ENCODE data around the gene TBC1D9.
"Not testable (repeated sequence)": the region's sequence is repeated elsewhere in the genome, so short reads cannot be mapped to it uniquely, and the experiment has no call there.

Gene TBC1D9

DNA sequence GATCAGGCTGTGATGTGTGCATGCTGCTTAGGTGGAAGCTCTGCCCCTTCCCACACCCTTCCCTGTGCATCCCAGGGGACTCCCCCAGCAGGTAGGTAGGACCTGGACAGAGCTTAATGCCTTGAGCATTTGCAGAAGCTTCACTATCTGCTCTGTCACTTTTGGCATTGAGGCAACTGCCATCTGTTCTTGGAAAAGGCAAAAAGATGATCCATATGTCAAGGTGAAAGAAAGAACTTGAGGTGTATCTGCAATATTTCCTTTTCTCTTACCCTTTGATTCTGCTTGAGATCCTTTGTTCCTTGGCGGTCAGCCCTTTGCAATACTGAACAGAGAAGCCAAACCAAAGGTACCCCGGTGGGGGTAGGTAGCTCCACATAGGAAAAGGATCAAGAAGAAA, 37.1 kb upstream of the TBC1D9 start:
- Histone ChIP-seq H3K27ac (no peak overlapping the region), H3K9me3 (ENCODE audit: severe bottlenecking) (peaks cover 9% of the 10 kb centered on the region), H3K36me3 (no peaks in the 10 kb centered on the region), H3K4me3 (ENCODE audit: low read depth, low read length) (no peak overlapping the region), H3K27me3 (ENCODE audit: insufficient read depth, low read depth, severe bottlenecking) (no peaks in the 10 kb centered on the region)
- DNase-seq: no peak
- no peak for TF ChIP-seq CTCF (IDR thresholded peaks at IDR 0.05; ENCODE audit: low read depth, low read length)

DNA sequence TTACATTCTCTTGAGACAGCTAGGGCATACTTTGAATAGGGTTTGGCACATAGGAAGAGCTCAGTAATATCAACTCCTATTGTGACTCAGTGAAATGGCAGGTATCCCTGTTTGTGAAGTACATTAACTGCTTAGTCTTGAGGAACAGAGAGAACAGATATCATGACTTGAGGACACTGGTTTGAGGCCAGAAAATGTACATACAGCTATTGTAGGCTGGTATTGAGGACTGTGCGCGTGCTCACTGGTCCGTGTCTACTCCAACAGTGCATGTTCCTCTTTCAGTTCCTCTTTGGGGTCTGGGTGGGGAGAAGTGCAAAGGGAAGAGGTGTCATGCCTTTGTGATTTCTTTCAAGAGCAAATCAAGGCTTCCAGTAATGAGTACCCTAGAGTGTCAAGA, 34.6 kb upstream of the TBC1D9 start:
- no peak for TF ChIP-seq CTCF (IDR thresholded peaks at IDR 0.05; ENCODE audit: low read depth, low read length)
- no peaks in the 10 kb centered on the region for H3K27me3 ChIP-seq (ENCODE audit: insufficient read depth, low read depth, severe bottlenecking)
- DNase-seq: no peak
- no peak overlapping the region for H3K27ac ChIP-seq
- no peak overlapping the region for H3K4me3 ChIP-seq (ENCODE audit: low read depth, low read length)
- peaks cover 17% of the 10 kb centered on the region for H3K9me3 ChIP-seq (ENCODE audit: severe bottlenecking)
- no peaks in the 10 kb centered on the region for H3K36me3 ChIP-seq

DNA sequence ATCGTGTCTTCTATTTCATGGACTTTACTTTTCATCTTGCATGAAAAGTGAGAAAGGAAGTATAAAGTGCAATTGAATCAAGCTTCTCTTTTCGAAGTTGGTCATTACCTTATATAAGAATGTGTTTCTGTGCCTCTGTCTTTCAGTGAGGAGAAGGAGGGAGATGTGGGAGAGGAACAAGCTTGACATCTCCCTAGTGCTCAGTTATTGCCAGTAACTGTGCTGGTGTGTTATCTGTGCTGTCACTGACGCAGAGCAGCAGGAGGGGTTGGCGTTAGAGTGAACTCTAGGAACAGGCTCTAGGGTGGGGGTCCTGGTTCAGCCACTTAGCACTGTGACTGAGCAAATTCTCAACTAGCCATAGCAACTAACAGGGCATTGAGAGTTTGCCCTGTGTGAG, 34.0 kb upstream of the TBC1D9 start:
- no peak overlapping the region for H3K4me3 ChIP-seq (ENCODE audit: low read depth, low read length)
- H3K27me3 ChIP-seq (ENCODE audit: insufficient read depth, low read depth, severe bottlenecking): no peaks in the 10 kb centered on the region
- no peak for TF ChIP-seq CTCF (IDR thresholded peaks at IDR 0.05; ENCODE audit: low read depth, low read length)
- no peaks in the 10 kb centered on the region for H3K36me3 ChIP-seq
- peaks cover 17% of the 10 kb centered on the region for H3K9me3 ChIP-seq (ENCODE audit: severe bottlenecking)
- DNase-seq: no peak
- no peak overlapping the region for H3K27ac ChIP-seq

DNA sequence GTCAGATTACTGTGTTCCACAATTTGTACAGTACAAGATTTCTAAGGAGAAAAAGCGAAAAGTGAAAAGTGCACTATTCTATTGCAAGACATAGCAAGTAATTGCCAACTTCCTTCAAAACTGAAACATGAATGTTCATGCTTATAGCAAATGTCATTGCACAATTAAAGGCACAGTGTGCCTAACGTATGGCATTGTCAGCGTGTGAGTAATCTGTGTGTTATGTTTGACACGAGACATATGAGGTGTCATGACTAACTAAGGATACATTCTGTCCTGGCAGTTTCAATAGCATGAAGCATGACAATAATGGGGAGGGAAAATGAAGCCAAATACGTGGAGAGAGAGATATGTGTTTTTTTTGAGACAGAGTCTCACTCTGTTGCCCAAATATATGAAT, 33.6 kb upstream of the TBC1D9 start:
- Histone ChIP-seq H3K4me3 (ENCODE audit: low read depth, low read length) (no peak overlapping the region), H3K27me3 (ENCODE audit: insufficient read depth, low read depth, severe bottlenecking) (no peaks in the 10 kb centered on the region), H3K36me3 (no peaks in the 10 kb centered on the region), H3K9me3 (ENCODE audit: severe bottlenecking) (peaks cover 17% of the 10 kb centered on the region), H3K27ac (no peak overlapping the region)
- no peak for TF ChIP-seq CTCF (IDR thresholded peaks at IDR 0.05; ENCODE audit: low read depth, low read length)
- no peak for DNase-seq

- H3K4me3 ChIP-seq (ENCODE audit: low read depth, low read length); H3K36me3 ChIP-seq; H3K27me3 ChIP-seq (ENCODE audit: insufficient read depth, low read depth, severe bottlenecking); DNase-seq; H3K27ac ChIP-seq: not testable (repeated sequence)
- peaks cover 11% of the 10 kb centered on the region for H3K9me3 ChIP-seq (ENCODE audit: severe bottlenecking)
Measured at GRCh38 chr4:140782787-140783186, 26.6 kb upstream of the TBC1D9 start.

DNA sequence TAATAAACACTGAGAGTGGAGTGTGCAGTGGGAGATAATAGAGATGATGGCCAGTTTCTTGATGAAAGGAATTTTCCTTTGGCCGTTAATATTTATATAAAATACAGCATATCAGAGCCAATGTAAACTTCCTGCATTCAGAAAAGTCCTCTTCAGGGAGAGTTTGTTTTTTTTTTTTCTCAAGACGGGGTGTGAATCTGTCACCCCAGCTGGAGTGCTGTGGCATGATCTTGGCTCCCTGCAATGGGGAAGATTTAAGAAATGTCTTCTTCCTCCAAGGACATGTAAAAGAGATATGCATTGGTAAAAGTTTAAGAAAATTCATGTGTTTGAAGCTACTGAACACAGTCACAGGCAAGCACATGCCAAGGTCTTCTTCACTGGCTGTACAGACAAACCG, 25.4 kb upstream of the TBC1D9 start:
- Histone ChIP-seq H3K9me3 (ENCODE audit: severe bottlenecking) (peaks cover 8% of the 10 kb centered on the region), H3K36me3 (no peaks in the 10 kb centered on the region), H3K27me3 (ENCODE audit: insufficient read depth, low read depth, severe bottlenecking) (no peaks in the 10 kb centered on the region), H3K4me3 (ENCODE audit: low read depth, low read length) (no peak overlapping the region), H3K27ac (no peak overlapping the region)
- no peak for TF ChIP-seq CTCF (IDR thresholded peaks at IDR 0.05; ENCODE audit: low read depth, low read length)
- DNase-seq: no peak

All from WERI-Rb-1 (cell line).